GM23248 (cell line): ENCODE measurements around the gene SULF2. TPM values are rescaled to one million over a fixed set of nuclear protein-coding genes. Genes with fewer than 3 reads are reported as not detected.
A peak's percentile ranks its signal among the peaks of the same experiment; 100 is the strongest.

Experiments
- DNase-seq: peaks from one replicate; pipeline ENCODE4 v3.0.0-alpha.2; 2015
- H2AFZ ChIP-seq: fragments of 200-600 bp; sonication (generic); 2 replicates; pipeline ENCODE4 v1.6.1; 2016; ENCODE audit warnings: antibody characterized with exemption
- H3F3A ChIP-seq: fragments of 200-600 bp; sonication (generic); 2 replicates; pipeline ENCODE4 v1.6.1; 2016; ENCODE audit warnings: mild to moderate bottlenecking, antibody characterized with exemption, mixed run types; ENCODE audit not compliant: insufficient read depth
- H3K27ac ChIP-seq: fragments of 200-600 bp; sonication (generic); 2 replicates; pipeline ENCODE4 v1.5.1; 2016; ENCODE audit warnings: mild to moderate bottlenecking
- H3K27me3 ChIP-seq: fragments of 200-600 bp; sonication (generic); replicated peaks from 2 replicates; pipeline ENCODE4 v1.6.1; 2016; ENCODE audit warnings: mild to moderate bottlenecking; ENCODE audit not compliant: insufficient read depth
- H3K36me3 ChIP-seq: fragments of 200-600 bp; sonication (generic); 2 replicates; pipeline ENCODE4 v1.6.1; 2016; ENCODE audit warnings: low read depth, mild to moderate bottlenecking
- H3K4me1 ChIP-seq: fragments of 200-600 bp; sonication (generic); 2 replicates; pipeline ENCODE4 v1.6.1; 2016; ENCODE audit warnings: mild to moderate bottlenecking; ENCODE audit not compliant: insufficient read depth
- H3K4me2 ChIP-seq: fragments of 200-600 bp; sonication (generic); one replicate; pipeline ENCODE4 v1.6.1; 2016; ENCODE audit warnings: mild to moderate bottlenecking; ENCODE audit not compliant: unreplicated experiment
- H3K4me3 ChIP-seq: fragments of 200-600 bp; sonication (generic); 2 replicates; pipeline ENCODE4 v1.5.1; 2016; ENCODE audit warnings: mild to moderate bottlenecking
- H3K79me2 ChIP-seq: fragments of 200-600 bp; sonication (generic); 2 replicates; pipeline ENCODE4 v1.6.1; 2016; ENCODE audit warnings: mild to moderate bottlenecking; ENCODE audit not compliant: insufficient read depth
- H3K9ac ChIP-seq: fragments of 200-600 bp; sonication (generic); 2 replicates; pipeline ENCODE4 v1.6.1; 2016; ENCODE audit warnings: mild to moderate bottlenecking
- H3K9me2 ChIP-seq: fragments of 200-600 bp; sonication (generic); 2 replicates; pipeline ENCODE4 v1.6.1; 2016; ENCODE audit warnings: mixed run types, mild to moderate bottlenecking, moderate library complexity; ENCODE audit not compliant: insufficient read depth
- H3K9me3 ChIP-seq: fragments of 200-600 bp; sonication (generic); one replicate; pipeline ENCODE4 v1.6.1; 2017; ENCODE audit warnings: low read depth
- H4K20me1 ChIP-seq: fragments of 200-600 bp; sonication (generic); 2 replicates; pipeline ENCODE4 v1.6.0; 2016; ENCODE audit not compliant: insufficient read depth
- EZH2 ChIP-seq: fragments of 200-600 bp; sonication (generic); IDR thresholded peaks from 2 replicates; pipeline ENCODE4 v1.6.1; 2018; ENCODE audit warnings: antibody characterized with exemption, mild to moderate bottlenecking; ENCODE audit not compliant: insufficient read depth, poor library complexity, severe bottlenecking
- EZH2phosphoT487 ChIP-seq: fragments of 200-600 bp; sonication (generic); IDR thresholded peaks from 2 replicates; pipeline ENCODE4 v1.6.1; 2018; ENCODE audit warnings: antibody characterized with exemption, moderate library complexity, mild to moderate bottlenecking, low read depth; ENCODE audit not compliant: insufficient read depth
- WGBS, 2 experiments: methylation state at CpG; one replicate each; pipeline ENCODE4 v1.1.6; 2015 to 2017; ENCODE audit warnings: low lambda C conversion rate in 2 of 2, low coverage in 1 of 2; ENCODE audit errors: missing lambda C conversion rate in 2 of 2; 5-methylcytosine and 5-hydroxymethylcytosine counted together
- in situ Hi-C: fragments of 300-500 bp; cut with MboI; formaldehyde crosslinking; loops from 2 replicates; pipeline ENCODE4 v1.15.0; 2020
- polyA plus RNA-seq: library from polyadenylated mRNA; unstranded; fragments of >200 nt; fragmentation: Nextera tagmentation; extraction: Ambion mirVana; gene quantifications from 2 replicates; pipeline ENCODE4 v1.2.1, GENCODE V29; 2016
- total RNA-seq: library from RNA; depleted of rRNA; stranded (reverse); fragments of >200 nt; shearing (Covaris generic); gene quantifications from 2 replicates; pipeline ENCODE4 v1.2.3, GENCODE V29; 2014

SULF2 gene
- total and polyA plus RNA-seq, 2 experiments from 2014 or later = 2.0 to 5.6 TPM

DNA sequence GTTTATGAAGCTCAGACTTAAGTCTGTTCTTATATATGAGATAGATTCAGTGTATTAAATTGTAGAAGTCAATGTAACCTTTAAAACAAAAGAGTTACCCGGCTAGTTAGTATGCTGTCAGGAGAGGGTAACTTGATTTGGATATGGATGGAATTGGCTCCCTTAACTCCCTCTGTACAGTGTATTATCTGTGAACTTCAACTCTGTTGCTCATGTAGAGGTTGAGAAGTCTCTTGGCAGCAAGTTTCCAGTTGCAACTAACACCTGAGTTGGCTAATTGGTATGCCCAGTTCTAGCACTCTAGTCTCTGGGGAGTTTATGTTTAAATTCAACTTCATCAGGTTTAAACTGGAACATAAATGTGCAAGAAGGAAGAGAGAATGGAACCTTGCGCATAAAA lies 172.6 kb downstream of the SULF2 start:
- 97 to 100% methylated on average over 2 of the region's 2 CpGs for WGBS, 2 experiments
- no peaks in the 10 kb centered on the region for H3K9me3 ChIP-seq
- no peak overlapping the region for H3K27ac ChIP-seq
- H3K79me2 ChIP-seq = peaks cover 96% of the 10 kb centered on the region
- in situ Hi-C loops = loop anchor here (25.0 kb wide), 1 partner anchor 850 kb away; no protein-coding TSS in a partner anchor
- peaks cover 20% of the 10 kb centered on the region for H3K4me1 ChIP-seq
- no peak overlapping the region for H3K4me3 ChIP-seq
- H3K9ac ChIP-seq = no peak overlapping the region
- H3F3A ChIP-seq = peaks cover 7% of the 10 kb centered on the region
- no peaks in the 10 kb centered on the region for H3K27me3 ChIP-seq
- H4K20me1 ChIP-seq = no peaks in the 10 kb centered on the region
- H3K4me2 ChIP-seq = no peak overlapping the region
- H3K36me3 ChIP-seq = no peaks in the 10 kb centered on the region
- H2AFZ ChIP-seq = no peak overlapping the region
- DNase-seq = no peak
- no peaks in the 10 kb centered on the region for H3K9me2 ChIP-seq
- no peak for TF ChIP-seq EZH2
- no peak for TF ChIP-seq EZH2phosphoT487

DNA sequence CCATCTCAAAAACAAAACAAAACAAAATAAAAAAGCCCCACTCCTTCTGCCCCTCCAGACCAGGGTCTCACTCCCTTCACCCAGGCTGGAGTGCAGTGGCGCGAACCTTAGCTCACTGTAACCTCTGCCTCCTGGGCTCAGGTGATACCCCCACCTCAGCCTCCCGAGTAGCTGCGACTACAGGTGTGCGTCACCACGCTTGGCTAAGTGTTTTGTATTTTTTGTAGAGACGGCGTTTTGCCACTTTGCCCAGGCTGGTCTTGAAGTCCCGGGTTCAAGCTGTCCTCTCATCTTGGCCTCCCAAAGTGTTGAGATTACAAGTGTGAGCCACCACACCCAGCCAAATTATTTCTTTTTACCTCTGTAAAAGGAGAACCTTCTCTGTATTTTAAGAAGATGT lies 173.5 kb downstream of the SULF2 start:
- 97 to 99% methylated on average over 9 of the region's 9 CpGs for WGBS, 2 experiments
- no peak overlapping the region for H2AFZ ChIP-seq
- peaks cover 29% of the 10 kb centered on the region for H3K4me1 ChIP-seq
- no peak overlapping the region for H3K4me3 ChIP-seq
- H4K20me1 ChIP-seq = no peaks in the 10 kb centered on the region
- H3K36me3 ChIP-seq = no peaks in the 10 kb centered on the region
- peaks cover 7% of the 10 kb centered on the region for H3F3A ChIP-seq
- no peak overlapping the region for H3K9ac ChIP-seq
- no peaks in the 10 kb centered on the region for H3K9me2 ChIP-seq
- TF ChIP-seq EZH2 = no peak
- in situ Hi-C loops = loop anchor here (25.0 kb wide), 1 partner anchor 849 kb away; no protein-coding TSS in a partner anchor
- DNase-seq = no peak
- no peaks in the 10 kb centered on the region for H3K9me3 ChIP-seq
- peaks cover 94% of the 10 kb centered on the region for H3K79me2 ChIP-seq
- H3K27ac ChIP-seq = no peak overlapping the region
- no peak overlapping the region for H3K4me2 ChIP-seq
- no peaks in the 10 kb centered on the region for H3K27me3 ChIP-seq

DNA sequence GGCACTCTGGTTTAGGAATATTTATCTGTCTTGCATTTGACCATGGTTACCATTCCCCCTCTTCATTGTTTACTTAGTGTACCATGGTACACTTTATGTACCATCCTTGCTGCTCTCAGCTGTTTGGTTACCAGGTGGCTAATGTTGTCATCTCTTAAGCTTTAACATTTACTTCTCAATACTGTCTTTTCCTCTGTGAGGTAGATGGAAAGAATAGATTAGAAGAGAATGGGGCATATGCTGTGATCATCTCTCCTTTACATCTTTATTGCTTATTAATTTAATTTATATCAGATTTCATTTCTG lies 174.4 kb downstream of the SULF2 start:
- H3K4me1 ChIP-seq = peaks cover 30% of the 10 kb centered on the region
- peak overlapping the region; percentile 81 for H3K27ac ChIP-seq
- peaks cover 95% of the 10 kb centered on the region for H3K79me2 ChIP-seq
- no peaks in the 10 kb centered on the region for H3K9me2 ChIP-seq
- no peak overlapping the region for H2AFZ ChIP-seq
- H3K27me3 ChIP-seq = no peaks in the 10 kb centered on the region
- in situ Hi-C loops = loop anchor here (25.0 kb wide), 1 partner anchor 849 kb away; no protein-coding TSS in a partner anchor
- no peaks in the 10 kb centered on the region for H4K20me1 ChIP-seq
- DNase-seq = peak; percentile 8
- peak overlapping the region; percentile 42 for H3K4me2 ChIP-seq
- no peaks in the 10 kb centered on the region for H3K9me3 ChIP-seq
- H3K9ac ChIP-seq = peak overlapping the region; percentile 70
- no peak for TF ChIP-seq EZH2phosphoT487
- TF ChIP-seq EZH2 = no peak
- no peaks in the 10 kb centered on the region for H3K36me3 ChIP-seq
- no peak overlapping the region for H3K4me3 ChIP-seq
- peaks cover 7% of the 10 kb centered on the region for H3F3A ChIP-seq

DNA sequence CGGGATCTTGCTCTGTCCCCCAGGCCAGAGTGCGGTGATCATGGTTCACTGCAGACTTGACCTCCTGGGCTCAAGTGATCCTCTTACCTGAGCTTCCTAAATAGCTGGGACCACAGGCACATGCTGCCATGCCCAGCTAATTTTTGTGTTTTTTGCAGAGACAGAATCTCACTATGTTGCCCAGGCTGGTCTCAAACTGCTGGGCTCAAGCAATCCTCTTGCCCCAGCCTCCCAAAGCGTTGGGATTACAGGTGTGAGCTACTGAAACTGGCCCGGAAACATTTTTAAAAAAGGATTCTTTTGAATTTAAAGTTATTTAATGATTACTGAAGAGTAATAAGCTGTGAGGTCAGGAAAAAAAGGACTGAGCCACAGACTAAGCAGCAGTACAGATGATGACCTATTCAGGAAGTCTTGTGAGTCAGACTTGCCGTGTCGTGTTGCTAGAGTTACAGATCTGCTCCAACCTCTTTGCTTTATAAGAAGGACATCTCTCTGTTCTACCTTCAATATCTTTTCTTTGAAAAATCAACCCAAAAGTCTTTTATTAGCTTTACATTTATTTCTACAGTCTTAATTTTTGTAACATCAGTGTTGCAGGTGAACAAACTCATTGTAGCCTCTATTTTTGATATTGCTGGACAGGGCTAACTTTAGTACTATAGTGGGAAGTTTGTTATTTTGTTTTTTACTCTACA lies 174.9 kb downstream of the SULF2 start:
- Histone ChIP-seq H3K4me1 (peaks cover 30% of the 10 kb centered on the region), H3K4me3 (peak overlapping the region; percentile 8; the same call in 1 of the 2 replicates), H4K20me1 (no peaks in the 10 kb centered on the region), H3K4me2 (peak overlapping the region; percentile 62), H3F3A (peaks cover 7% of the 10 kb centered on the region), H3K9me2 (no peaks in the 10 kb centered on the region), H3K9me3 (no peaks in the 10 kb centered on the region), H2AFZ (no peak overlapping the region), H3K36me3 (no peaks in the 10 kb centered on the region), H3K27ac (peak overlapping the region; percentile 81), H3K79me2 (peaks cover 96% of the 10 kb centered on the region), H3K9ac (peak overlapping the region; percentile 70), H3K27me3 (no peaks in the 10 kb centered on the region)
- TF ChIP-seq EZH2phosphoT487 = no peak
- no peak for TF ChIP-seq EZH2
- in situ Hi-C loops = loop anchor here (25.0 kb wide), 1 partner anchor 848 kb away; no protein-coding TSS in a partner anchor
- WGBS, 2 experiments = 33 to 36% methylated on average over 6 of the region's 6 CpGs
- DNase-seq = peak; percentile 94
